DMS 273 treated with DMSO at 0.1 percent for 48 hours (cell line): ENCODE data around the gene XPO4.
"Not testable (repeated sequence)": the region's sequence is repeated elsewhere in the genome, so short reads cannot be mapped to it uniquely, and the experiment has no call there.

Experiments used
- DNase-seq: peaks from one replicate; lab custom pipeline; 2025; lab: John Stamatoyannopoulos, UW

The XPO4 gene

DNA sequence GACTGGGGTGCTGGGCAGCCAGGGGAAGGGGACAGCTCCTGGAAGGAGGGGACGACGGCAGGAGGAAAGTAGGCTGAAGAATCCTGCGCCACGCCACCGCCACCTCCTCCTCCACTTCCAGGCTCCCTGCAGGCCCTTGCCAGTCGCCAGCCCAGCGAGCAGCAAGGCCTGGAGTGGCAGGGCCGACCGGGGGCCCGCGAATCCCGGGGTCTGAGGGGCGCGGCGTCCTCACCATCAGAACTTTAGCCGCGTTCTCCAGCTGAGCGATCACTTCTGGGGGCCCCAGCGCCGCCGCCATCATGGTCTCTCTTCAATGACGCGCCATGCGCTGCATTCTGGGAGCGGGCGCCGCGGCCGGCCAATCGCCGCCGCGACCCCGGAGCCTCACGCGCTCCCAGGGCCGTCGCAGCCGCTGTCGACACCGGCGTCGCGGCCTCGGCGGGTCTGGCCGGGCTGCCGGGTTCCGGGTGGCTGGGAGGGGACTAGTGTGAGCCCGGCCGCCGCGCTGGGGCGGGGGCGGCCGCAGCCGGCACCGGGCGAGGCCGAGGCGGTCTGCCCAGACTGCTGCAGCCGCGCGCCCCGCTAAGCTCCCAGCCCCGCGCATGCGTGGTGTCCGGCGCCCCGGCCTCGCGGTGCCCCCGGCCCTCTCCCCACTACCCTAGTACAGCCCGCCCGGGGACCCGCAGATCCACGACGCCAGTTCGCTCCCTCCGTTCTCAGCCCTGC is at the start of gene XPO4:
TSS of gene XPO4 (minus strand) at position 309 of the 726 bp plus-strand sequence. CDS start at position 301, 8 bp downstream.
- no peak for DNase-seq

DNA sequence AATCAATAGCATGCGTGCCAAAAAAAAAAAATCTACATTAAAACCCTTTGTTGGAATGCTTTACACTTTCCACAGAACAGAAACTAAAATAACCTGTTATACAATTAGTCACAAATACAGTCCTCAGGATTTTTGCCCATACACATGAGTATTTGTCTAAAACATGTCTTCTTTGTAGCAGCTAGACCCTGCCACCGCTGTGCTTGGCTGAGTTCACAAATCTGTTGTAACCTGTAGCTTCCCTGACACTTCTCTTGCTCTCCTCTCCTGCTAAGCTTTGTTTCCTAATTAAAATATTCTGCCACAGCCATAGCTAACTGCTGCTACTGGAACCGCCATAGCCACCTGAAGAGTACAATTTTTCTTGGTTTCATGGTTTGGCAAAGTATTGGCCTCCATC is 45.5 kb upstream of the XPO4 start:
- DNase-seq: not testable (repeated sequence)

DNA sequence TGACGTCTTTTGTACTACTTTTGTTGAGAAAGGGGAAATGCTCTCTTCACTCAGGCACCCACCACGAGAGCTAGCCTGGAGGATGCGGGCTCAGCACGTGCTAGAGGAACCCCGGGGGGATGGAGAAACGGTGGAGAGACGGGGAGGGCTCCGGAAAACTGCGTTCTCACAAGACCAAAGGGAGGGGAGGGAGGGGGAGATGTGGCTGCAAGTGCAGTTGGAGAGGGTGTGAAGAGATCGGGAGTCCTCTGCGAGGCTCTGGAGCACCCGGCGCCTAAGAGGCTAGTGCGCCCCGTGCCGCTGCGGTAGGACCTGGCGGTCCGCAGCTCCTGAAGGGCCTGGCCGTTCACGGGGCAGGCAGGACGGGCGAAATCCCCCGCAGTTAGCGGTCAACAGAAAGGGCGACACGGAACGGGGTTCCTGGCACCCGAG is 43.4 kb upstream of the XPO4 start:
- no peak for DNase-seq

DNA sequence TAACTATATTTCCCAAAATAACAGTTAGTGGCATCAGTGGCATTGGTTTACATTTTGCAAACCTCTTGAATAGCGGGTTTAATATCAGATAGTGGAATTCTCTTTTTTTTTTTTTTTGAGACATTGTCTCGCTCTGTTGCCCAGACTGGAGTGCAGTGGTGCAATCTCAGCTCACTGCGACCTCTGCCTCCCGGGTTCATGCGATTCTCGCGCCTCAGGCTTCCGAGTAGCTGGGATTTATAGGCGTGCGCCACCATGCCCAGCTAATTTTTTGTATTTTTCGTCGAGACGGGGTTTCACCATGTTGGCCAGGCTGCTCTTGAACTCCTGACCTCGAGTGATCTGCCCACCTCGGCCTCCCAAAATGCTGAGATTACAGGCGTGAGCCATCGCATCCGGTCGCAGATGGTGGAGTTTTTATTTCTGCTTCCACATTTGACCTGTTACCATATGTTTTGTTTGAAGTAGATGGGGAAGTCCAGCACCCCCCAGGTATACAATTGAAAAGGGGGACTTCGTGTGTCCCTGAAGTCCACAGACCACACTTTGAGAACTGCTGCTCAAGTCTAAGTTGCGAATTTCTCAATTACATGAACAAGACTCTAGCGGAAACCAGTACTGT is 40.5 kb upstream of the XPO4 start:
- no peak for DNase-seq

DNA sequence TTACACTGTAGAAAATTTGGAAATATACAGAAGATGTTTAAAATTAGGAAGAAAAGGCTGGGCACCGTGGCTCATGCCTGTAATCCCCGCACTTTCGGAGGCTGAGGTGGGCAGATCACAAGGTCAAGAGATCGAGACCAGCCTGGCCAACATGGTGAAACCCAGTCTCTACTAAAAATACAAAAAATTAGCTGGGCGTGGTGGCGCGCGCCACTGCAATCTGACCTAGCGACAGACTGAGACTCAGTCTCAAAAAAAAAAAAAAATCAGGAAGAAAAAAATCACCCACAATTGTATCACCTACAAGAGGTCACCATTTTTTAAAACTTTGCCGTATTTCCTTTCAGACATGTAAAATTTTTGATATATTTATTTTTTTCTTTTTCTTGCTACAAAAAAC is 38.0 kb upstream of the XPO4 start:
- DNase-seq: not testable (repeated sequence)

DNA sequence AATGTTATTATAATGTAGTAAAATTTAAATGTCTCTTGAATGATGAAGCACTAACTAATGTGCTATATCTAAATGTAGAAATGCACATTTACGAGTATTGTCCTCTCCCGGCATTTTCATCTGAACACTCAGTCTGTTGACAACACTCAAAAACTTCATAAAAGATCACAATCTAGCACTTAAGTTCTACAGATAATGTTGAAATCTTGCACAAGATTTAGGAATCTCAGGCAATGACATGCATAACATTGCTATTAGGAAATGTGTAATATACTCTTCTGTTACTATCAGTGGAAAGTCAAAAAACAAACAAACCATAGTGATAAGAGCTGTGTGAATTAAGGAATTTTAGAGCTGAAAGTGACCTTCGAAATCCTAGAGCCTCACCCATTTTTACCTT is 37.5 kb upstream of the XPO4 start:
- DNase-seq: no peak

DNA sequence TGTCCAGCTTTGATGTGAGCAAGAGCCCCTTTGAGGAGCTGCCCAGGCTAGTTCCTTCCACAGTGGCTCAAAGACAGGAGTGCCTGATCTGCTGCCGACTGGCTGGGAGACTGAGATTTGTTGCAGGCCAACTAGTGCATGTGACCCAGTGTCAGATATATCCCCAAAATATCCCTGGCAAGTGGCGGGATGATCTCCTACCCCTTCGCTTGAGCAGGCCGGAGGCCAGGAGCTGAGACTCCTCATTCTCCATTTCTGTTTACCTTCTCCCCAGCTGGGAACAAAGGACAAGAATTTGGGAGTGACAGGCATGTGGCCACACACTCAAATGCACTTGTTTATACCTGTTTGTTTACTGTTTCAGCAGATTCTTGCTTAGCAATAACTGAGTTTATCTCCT is 37.1 kb upstream of the XPO4 start:
- DNase-seq: no peak

DNA sequence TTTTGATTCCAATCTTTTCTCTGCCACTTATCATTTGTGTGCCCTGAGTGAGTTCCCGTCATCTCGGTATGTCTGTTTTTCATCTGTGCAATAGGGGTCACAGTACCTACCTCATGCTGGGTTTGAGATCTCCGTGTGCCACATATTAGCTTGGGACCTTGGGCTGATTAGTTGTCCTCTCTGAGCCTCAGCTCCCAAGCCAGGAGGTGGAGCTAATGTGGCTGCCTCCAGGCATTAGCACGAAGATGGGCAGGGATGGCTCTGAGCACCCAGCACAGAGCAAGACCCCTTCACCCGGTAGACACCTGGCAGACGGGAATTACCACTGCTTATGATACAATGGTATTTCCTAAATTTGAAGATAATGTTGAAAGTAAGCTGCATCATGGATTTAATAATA is 35.8 kb upstream of the XPO4 start:
- DNase-seq: no peak

DNA sequence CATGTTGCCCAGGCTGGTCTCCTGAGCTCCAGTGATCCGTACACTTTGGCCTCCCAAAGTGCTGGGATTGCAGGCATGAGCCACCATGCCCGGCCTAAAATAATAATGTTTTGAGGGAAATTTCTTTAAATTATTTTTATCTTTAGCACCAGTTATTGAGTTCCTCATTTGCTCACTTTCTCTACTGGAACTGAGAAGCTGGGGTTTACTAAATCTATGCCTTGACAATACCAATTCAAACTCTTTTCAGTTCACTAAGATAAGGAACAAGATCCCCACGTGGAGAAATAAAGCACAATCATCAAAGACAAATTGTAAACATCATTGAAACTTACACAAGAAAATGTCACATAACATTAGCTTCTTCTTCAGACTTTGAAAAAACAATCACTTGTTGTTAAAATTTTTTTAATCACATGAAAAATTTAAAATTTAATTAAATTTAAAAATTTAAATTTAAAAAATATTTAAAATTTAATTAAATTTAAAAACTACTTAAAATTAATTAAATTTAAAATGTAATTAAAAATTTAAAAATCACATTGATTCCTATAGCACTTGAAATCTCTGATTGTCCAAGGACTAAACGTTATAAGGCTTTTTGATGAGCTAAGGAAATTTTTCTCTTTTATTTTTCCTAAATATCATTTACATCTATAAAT is 25.2 kb upstream of the XPO4 start:
- DNase-seq: no peak

DNA sequence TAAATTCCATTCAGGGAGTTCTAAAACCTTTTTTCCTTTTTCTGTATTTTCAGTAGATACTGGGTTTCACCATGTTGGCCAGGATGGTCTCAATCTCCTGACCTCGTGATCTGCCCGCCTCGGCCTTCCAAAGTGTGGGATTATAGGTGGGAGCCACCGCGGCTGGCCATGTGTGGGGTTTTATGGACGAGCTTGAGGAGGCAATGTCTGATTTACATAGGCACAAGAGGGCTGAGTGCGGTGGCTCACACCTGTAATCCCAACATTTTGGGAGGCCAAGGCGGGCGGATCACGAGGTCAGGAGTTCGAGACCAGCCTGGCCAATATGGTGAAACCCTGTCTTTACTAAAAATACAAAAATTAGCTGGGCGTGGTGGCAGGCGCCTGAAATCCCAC is 22.8 kb upstream of the XPO4 start:
- DNase-seq: not testable (repeated sequence)

DNA sequence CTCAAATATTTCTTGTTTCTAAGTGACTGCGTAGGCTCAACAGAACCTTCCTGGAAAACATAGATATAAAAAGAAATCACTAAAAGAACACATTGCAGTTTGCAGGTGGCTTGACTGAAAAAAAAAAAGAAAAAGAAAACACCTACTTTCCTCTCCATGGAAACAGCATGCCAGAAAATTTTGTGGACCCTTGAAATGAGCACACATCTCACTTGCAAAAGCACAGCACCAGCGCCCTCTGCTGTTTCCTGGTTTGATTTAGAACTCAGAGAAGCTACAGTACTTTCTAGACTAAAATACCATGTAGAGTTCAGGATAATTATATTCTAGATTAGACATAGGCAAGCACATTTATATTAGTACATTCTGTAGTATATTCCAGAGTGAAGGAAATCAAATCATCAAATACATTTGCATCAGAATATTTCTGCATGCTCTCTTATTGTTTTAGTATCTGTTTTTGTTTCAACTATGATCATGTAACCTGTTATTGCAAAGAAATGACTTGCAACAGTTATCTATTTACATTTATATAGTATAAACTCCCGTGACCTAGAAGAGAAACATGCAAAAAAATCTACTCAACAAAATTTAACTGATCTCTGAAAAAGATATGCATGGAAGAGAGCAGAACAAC is 22.3 kb upstream of the XPO4 start:
- DNase-seq: peak; percentile 11

DNA sequence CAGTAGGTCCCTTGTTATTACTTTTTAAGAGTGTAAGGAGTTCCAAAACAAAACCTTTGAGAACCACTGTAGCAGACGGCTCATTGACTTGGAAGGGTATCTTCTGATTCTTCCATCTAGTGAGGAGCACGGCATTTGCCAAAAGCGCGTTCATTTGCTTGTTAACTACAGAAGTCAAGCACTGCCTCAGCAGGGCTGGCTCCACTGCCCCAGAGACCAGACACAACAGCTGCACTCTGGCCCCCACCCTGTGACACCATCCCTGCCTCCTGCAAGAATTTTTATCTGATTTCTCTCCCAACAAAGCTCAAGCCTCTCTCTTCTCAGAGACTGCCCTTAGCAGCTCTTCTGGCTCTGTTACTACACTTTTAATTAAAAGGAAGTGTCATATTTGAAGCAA is 20.7 kb upstream of the XPO4 start:
- DNase-seq: no peak

DNA sequence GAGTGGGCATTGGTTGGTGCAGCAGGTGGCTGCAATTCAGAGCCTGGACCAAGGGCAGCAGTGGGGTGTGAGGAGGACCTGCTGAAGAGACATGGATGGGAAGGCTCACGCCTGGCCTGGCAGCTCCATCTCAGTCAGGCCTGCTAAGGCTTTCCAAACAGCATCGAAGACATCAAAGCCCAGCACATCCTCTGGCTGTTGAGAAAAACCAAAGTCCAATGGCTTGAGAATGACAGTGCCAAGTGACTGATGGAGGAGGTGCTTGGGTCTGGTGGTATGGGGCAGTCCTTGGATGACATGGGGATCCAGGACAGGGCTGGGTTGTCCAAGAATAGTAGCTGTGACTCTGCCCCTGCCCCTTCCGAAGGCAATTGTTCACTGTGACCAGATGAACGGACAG is 19.0 kb upstream of the XPO4 start:
- DNase-seq: no peak

DNA sequence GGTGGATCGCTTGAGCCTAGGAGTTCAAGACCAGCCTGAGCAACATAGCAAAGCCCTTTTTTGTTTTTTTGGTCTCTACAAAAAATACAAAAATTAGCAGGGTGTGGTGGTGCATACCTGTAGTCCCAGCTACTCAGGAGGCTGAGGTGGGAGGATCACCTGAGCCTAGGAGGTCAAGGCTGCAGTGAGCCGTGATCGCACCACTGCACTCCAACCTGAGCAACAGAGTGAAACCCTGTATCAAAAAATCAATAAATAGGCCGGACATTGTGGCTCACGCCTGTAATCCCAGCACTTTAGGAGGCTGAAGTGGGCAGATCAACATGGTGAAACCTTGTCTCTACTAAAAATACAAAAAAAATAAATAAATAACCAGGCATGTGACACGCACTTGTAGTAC is 13.1 kb upstream of the XPO4 start:
- DNase-seq: not testable (repeated sequence)

DNA sequence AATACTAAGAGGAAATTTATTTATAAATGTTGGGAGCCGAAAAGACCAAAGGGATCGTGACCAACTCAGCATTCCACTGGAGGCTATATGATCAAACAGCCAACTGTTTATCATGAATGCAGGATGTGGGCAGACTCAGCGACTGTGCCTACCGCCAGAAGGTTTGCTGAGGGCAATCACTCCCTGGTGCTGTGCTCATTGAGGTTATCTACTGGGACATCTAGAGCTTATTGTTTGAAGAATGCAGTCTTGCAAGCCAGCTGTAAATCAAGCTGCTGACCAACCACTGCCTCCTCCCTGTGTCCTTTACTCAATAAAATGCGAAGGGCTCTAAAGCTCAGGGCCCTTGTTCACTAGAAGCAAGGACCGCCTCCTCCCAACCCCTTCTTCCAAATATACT is 8.5 kb upstream of the XPO4 start:
- no peak for DNase-seq

DNA sequence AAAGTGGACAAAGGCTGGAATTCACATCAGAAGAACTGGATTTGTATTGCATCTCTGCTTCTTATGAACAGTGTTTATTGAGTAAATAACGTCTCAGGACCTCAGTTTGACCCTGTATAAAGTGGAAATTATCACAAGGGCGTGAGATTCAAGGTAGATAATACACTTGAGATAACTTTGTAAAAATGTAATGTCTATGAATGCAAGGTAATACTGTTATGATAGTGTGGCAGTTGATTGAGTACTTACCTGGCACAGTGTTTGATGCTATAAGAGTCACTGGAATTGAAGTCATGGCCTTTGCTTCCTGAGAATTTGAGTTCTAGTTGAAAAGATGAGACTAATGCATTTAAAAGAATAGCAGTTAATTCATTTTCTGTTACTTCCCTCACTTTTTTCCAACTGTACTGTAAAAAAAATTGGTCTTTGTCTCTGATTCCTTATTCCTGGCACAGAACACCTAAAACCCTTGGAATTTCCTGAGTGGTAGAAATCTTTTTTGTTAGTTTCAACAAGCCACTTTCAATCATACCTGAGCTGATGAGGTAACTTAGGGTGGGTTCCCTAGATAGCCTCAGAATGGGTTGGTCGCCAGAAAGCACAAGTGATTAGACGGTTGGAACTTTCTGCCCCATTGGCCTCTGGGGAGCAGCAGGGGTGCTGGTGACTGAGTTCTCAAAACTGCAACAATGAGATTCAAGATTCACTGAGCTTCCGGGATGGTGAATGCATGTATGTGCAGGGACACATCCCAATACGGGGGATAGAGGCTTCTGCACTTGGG is 6.4 kb upstream of the XPO4 start:
- DNase-seq: no peak

DNA sequence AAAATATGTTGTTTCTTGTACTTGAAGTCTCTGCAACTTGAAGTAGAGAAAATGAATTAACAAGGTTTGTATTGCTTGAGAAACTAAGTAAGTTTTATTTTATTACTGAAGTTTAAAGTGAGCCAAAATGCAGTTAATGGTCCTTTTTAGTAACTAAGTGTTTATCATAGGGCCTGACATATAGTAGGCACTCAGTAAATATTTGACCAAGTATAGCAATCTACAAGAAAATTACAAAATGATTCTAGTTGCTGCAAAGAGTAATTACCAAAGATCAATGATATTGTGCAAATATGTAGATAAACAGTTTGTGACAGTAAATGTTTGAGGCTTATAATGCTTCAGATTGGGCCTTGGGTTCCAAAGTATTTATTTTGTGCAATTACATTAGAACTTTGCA is 2.4 kb upstream of the XPO4 start:
- no peak for DNase-seq

DNA sequence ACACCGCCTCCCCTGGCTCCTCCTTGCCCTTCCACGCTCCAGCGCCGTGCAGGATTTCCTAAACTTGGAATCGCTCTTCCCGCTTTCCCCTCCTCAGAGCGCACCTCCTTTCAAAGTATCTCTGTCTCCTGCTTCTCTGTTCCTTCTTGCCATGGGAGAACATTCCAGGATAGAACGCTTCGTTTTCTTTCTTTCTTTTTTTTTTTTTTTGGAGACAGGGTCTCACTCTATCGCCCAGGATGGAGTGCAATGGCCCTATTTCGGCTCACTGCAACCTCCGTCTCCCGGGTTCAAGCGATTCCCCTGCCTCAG is 574 bp upstream of the XPO4 start:
- no peak for DNase-seq

DNA sequence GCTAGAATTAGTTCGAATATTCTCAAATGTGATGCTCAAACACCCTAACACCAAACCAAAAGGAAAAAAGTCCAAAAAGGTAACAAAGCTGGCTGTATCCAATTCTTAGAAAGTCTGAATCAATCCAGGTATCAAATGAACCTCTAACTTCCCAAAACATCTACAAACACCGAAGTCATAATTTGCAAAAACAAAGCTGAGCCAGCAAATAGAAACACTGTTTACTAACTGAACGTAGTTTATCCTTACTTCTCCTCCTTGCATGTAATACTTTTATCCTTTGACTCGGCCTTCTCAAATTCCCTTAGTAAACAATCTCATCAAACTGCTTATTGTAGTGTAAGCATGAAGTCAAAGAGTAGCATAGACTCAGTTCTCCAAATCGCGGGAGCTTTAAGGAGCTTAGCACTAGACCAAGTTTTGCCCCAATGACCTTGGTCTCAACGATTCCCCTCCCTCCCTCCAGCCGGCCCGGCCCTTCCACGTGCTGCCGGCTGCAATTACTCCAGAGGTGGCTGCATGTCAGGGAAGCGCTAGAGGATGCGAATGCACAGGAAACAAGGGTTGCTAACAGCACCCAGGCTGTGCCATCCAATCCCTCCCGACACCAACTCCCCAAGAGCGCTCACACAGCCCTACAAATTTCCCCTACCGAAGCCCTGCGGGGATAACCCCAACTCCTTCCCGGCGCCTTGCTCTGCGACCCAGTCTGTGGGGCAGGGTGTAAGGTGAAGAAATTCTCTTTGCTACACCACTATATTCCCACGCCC is 693 bp downstream of the XPO4 start:
- peak; percentile 12 for DNase-seq

DNA sequence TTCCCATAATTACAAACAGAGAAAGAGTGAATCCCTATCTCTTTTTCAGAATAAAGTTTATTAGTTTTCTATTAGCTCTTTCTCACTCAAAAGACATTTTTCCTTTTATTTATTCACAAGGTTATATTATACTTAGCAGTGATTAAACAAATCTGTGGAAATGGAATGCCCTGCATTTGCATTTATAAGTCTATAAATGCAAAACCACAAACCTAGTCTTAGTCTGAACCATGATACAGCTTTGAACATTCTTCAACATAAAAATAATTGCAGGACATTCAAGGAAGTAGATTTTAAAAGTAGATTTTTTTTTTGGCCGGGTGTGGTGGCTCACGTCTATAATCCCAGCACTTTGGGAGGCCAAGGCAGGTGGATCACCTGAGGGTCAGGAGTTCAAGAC is 8.3 kb downstream of the XPO4 start:
- DNase-seq: no peak

DNA sequence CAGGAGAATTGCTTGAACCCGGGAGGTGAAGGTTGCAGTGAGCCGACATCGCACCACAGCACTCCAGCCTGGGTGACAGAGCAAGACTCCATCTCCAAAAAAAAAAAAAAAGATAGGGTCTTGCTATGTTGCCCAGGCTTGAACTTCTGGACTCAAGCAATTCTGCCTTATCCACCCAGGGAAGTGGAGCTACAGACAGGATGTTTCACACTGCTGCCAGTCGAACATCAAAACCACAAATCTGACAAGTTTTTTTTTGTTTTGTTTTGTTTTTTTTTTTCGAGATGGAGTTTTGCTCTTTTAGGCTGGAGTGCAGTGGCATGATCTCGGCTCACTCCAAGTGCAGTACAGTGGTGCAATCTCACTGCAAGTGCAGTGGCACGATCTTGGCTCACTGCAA is 10.8 kb downstream of the XPO4 start:
- DNase-seq: no peak

DNA sequence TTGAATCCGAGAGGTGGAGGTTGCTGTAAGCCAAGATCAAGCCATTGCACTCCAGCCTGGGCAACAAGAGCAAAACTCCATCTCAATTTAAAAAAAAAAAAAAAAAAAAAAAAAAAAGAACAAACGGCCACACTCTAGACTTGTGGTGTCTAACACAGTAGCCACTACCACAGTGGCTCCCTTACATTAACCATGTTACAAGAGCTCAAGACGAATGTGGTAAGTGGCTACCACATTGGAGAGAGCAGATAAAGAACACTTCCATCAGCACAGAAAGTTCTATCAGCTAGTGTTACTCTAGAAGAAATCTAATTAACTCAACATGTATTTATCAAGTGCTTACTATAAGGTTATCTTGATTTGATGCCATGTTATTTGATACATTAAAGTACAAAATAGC is 11.5 kb downstream of the XPO4 start:
- DNase-seq: no peak
